Stimulated activated CD8-positive, alpha-beta memory T cell treated with anti-CD3 and anti-CD28 coated beads, Interleukin-4, amount 100 ng/mL, for 48 hours (primary cell): ENCODE measurements around the gene OR51D1.

Source experiments
- DNase-seq: peaks from one replicate; pipeline ENCODE4 v3.0.0-alpha.2; 2020

The OR51D1 gene

DNA sequence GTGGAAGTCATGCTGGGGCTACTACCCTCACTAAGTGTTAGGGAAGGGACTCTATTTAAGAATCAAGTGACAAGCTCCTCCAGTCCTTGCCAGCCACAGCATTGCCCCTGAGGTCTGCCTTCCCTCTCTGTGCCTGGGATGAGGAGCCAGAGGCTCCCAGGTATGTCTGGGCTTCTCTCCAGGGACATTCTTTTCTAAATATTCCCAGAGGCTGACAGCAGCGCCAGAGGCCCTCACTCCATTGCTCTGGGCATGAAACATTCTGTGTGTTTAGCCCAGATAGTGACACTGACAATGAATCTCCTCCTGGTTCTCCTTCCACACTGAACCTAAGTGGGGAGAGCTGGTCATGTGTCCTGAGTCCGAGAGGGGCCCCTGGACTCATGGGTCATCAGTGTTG is 8.7 kb downstream of the OR51D1 start:
- no peak for DNase-seq

DNA sequence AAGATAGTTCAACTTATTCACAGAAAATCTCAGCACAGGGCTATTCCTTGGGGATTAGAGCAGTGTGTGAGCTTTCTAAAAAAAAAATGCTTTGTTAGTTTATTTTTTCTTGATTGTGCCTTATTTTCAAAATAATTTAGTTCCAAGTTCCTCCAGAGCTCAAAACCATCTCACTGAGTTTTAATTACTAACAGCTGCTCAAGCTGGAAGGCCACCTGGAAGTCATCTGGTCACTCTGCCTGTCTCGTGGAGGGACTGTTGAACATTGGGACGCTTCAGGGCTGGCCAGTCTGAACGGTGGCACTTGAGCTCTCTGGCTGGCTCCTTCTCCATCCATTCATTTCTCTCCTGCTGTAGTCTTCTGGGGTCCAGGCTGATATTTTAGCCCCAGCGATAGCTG is 10.5 kb downstream of the OR51D1 start:
- DNase-seq, result no peak

DNA sequence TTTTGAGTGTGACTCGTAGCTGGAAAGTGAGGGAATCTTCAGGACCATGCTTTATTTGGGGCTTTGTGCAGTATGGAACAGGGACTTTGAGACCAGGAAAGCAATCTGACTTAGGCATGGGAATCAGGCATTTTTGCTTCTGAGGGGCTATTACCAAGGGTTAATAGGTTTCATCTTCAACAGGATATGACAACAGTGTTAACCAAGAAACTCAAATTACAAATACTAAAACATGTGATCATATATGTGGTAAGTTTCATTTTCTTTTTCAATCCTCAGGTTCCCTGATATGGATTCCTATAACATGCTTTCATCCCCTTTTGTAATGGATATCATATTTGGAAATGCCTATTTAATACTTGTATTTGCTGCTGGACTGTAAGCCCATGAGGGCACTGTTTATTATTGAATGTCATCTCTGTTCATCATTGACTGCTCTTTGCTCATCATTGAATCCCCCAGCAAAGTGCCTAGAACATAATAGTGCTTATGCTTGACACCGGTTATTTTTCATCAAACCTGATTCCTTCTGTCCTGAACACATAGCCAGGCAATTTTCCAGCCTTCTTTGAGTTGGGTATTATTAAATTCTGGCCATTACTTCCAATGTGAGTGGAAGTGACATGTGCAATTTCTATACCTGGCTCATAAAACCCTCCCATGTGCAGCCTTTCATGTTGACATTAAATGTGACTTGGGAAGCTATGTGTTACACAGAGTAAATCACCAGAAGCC is 17.5 kb downstream of the OR51D1 start:
- DNase-seq, result no peak

DNA sequence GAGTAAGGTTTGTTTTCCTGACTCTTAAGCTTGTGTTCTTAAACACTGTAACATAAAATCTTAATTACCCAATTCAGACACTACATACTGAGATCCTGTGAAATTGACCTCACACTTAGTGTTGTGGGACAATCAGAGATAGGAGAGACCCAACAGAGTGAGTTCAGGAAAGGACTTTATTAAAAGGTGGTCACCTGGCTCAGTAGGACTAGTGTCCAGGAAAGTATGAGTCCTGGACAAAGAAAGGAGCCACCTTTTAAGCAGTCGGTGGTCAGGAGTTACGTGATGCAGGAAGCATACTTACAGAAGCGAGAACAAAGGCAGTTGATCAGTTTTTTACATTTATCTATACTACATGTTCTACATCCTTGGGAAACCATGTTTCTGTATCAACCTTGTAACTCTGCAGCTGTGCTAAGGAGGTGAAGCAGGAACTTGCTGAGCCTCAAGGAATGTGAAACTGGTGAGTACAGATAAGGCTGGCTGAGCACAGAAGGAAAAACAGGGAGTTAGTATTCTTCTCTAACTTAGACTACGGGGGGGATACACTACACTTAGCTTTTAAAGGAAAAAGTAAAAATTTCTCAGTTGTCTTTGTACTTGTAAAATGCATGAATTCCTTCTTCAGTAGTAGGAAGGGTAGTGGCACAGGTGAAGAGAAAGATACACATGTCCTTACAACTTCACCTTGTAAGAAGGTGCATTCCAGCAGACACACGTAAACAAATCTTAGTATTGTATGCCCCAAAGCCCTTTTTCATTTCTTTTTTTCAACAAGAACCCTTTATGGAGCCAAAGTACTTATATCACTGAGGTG is 21.6 kb downstream of the OR51D1 start:
- no peak for DNase-seq

DNA sequence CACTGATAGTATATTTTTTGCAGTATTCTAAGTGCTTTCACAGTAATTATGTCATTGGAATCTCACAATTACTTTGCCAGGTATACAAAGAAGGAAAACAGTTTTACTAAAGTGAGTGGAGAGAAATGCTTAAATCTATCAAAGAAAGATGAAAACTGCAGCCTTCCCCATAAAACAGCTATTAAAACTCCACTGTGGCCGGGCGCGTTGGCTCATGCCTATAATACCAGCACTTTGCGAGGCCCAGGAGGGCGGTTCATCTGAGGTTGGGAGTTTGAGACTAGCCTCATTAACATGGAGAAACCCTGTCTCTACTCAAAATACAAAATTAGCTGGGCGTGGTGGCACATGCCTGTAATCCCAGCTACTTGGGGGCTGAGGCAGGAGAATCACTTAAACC is 25.6 kb downstream of the OR51D1 start:
- DNase-seq, result no peak

DNA sequence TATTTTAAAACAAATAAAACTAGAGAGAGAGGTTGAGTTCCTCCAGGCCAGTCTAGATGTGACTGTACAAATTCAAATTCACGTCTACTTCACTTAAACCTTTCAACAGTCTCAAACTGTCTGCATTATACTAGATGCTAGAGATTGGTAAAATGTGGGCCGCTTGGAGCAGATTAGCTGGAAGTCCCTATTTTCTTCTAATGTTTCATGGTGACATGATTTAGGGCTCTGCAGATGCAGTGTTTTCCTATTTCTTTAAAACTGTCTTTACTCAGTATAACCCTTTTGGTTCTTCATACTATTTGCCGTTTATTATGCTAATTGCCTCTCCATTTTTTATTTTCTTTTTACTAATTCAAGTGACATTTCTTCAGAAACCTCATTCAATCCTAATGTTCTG is 26.9 kb downstream of the OR51D1 start:
- DNase-seq, result no peak

DNA sequence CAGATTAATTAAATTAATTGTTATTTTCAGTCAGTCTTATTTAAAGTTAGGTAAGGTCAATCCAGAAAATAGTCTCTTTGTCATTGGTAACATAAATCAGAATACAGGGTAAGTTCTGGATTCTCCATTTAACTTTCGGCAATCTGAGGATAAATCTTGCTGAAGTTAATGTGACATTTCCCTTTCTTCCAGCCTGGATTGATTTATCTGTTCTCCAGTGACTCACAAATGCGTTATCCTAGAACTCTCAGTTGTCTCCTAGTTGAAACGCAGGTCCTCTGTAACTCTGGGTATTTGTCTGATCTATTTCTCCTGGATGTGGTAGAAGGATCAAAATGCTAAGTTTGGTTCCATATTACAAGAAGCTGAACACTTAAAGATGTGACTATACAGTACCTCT is 27.5 kb downstream of the OR51D1 start:
- no peak for DNase-seq

DNA sequence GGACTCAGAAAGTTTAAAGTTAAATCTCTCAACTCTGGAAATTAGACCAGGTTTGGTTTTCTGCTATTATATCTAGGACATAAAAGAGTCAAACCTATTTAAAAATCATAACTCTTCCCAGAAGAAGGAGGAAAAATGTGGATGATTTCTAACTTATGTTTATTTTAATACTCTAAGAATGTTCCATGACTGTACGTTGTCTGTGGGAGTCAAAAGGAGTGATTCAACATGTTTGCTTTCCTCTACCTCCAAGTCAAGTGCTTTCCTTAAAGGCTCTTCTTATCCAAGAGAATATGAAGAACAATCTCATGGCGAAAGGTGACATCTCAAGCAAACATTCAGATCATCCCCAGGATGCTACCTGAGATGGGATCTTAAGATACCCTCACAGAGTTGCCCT is 28.1 kb downstream of the OR51D1 start:
- no peak for DNase-seq

DNA sequence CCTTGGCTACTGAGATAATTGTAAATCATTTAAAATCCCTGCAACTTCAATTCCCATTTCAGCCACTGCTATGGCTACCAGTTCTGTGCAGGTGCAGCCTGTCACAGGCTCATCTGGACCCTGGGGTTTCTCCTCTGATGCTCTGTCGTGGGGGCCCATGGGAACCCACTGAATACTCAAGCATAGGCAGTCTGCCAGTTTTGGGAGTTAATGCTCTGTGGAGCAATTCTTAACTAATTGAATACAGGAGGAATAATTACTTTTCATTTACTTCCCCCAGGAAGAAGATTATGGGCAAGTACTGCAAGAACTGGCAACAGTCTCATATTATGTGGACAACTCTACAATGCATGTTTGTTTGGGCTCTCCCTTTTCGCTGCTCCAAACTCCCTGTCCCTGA is 34.5 kb downstream of the OR51D1 start:
- no peak for DNase-seq

DNA sequence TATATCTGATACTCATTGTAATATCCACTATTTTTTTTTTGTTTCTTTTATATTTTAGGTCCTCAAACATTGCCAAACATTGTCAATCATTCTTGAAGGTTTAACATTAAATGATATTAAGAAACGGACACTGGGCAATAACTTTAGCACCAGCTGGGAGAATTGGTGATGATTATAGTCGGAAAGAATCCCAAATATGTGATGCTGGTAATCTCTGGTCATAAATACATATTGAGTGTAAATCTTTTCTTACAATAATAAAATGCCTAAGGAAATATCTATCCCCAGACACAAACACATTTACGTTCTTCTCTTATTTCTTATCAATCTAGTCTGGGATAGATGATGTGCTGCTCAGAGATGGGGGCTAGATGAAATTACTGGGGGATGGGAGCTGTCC is 35.2 kb downstream of the OR51D1 start:
- no peak for DNase-seq

DNA sequence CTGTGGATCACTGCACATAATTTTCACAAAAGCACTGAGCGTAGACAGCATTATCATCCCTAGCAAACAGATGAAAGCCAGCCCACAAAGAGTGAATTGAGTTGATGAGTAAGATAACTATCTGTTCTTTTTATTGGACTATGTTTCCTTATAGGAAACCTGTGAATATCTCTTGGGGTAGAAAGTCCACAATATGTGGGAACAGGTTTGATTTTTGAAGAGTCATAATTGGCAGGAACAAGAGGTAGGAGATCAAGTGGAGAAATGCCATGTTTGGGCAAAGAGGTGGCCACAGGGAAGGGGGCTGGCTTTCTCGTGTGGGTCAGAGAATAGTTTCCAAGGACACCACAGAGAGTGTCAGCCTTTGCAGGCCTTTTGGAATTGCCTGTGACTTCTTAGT is 36.5 kb downstream of the OR51D1 start:
- no peak for DNase-seq

DNA sequence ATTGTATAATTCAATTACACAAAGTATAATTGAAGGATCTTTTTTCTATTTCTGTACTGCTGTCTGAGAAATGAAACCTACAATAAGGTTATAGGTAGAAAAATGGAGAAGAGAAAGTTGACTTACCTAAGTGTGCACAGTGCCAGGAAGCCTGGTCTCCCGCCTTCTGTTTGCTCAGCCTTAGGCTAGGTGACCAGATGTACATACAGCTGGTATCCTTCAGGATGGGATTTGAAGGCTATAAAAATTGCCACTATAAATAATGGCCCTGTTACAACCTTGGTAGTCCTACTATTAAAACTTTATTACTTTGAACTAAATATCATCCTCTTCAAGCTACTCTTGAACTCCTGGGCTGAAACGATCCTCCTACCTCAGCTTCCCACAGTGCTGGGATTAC is 40.7 kb downstream of the OR51D1 start:
- DNase-seq, result no peak

DNA sequence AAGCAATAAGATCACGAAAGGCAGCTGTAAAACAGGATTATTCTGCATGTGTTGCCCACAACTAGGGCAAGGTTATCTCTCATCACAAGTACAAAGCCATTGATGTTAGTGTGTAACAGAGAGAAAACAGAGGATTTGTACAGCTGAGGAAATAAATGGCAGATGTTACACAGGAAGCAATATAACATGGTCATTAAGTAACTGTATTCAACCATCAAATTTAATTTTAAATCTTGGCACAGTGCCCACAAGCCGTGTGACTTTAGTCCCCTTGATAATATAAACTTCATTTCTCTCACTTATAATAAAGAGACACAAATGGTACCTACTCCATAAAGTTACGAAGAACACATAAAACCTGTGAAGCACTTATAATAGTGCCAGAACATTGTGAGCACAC is 43.1 kb downstream of the OR51D1 start:
- DNase-seq, result no peak

DNA sequence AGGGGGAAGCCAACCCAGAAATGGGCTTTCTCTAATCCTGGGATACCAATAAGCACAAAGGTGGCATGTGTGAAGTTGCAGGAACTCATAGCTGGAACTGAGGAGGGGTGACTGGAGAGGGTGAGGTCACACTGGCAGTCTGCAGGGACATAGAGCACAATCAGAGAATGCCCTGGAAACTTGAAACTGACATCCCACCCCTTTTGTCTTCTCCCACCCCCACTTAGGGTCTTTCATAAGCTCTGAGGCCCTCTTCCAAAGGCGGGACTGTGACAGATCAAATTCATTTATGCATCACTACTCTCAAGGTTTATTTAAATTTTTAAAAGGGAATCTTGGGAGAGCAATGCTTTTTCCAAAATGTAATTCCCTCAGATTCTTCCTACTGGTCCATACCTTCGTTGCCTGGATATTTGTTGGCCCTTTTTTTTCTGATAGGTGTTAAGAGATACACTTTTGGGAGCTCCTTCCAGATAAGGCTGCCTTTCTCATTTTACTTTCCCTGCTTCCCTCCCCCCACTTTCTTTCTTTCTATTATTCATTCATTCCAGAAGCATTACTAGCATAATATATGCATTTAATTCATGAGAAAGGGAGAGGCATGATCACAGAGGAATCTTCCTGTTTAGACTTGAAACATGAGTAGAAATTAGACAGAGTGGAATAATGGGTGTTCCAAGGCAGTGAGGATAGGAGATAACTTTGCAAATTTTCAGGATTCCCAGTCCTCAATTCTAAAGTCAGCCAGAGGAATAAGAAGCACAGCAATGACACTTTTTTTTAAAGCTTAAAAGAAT is 45.5 kb downstream of the OR51D1 start:
- DNase-seq, result no peak

DNA sequence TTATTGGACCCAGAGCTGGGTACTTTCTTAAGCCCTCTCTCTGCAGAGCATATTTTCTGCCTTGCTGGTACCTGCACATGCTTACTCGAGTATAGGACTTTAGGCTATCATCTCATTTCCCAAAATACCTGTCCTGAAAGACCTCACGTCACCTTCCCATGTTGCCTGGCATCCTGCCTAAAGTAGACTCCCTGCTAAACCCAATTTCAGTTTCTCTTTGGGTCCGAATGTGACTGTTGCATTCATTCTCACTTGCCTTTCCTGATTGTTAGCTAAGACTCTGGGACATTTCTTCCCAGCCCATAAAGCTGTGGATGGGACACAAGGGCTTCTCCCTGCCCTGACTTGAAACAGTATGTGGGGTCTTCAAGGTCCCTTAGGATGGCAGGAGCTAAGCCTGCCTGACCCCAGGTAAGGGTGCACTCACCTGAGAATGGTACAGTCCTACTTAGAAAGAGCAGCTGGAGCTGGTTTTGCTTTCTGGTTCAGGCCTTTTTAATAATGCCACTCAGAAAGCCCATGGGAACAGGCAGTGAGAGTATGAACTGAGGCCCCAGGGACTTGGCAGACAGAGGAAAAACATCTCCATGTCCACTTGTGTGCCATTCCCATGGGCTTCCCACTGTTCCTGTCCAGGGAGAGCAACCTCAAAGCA is 47.5 kb downstream of the OR51D1 start:
- DNase-seq, result no peak
